GM12878 (cell line): ENCODE results near the gene HIC1. TPM values are rescaled to one million over a fixed set of nuclear protein-coding genes. Genes with fewer than 3 reads are reported as not detected.
A peak's percentile ranks its signal among the peaks of the same experiment; 100 is the strongest.

ENCODE experiments used
- CHD1 ChIP-seq: IDR thresholded peaks from 2 replicates; pipeline ENCODE4 v1.6.1; 2012; ENCODE audit warnings: low read depth, low read length, improper control_type of control experiment
- CUX1 ChIP-seq: IDR thresholded peaks from 2 replicates; pipeline ENCODE4 v1.6.1; 2012; ENCODE audit warnings: improper control_type of control experiment, low read depth, low read length; ENCODE audit not compliant: insufficient replicate concordance
- EZH2 ChIP-seq: IDR thresholded peaks from 2 replicates; pipeline ENCODE4 v1.6.1; 2012; ENCODE audit warnings: low read depth, mild to moderate bottlenecking, control low read depth, inconsistent platforms, low read length, borderline replicate concordance; ENCODE audit not compliant: control insufficient read depth
- IKZF1 ChIP-seq: fragments of 450-650 bp; conservative IDR thresholded peaks from 2 replicates; pipeline ENCODE4 v1.6.1; 2017; ENCODE audit warnings: antibody characterized with exemption, mild to moderate bottlenecking
- NR2C1 ChIP-seq: fragments of 450-650 bp; IDR thresholded peaks from 2 replicates; pipeline ENCODE4 v1.6.1; 2017; ENCODE audit warnings: antibody characterized with exemption, mild to moderate bottlenecking, moderate library complexity
- RAD51 ChIP-seq: fragments of 450-650 bp; IDR thresholded peaks from 2 replicates; pipeline ENCODE4 v1.6.1; 2016; ENCODE audit warnings: moderate library complexity, mild to moderate bottlenecking, inconsistent platforms
- SREBF1 ChIP-seq: IDR thresholded peaks from 2 replicates; pipeline ENCODE4 v1.6.1; 2012; ENCODE audit warnings: mild to moderate bottlenecking, low read length
- SREBF2 ChIP-seq: IDR thresholded peaks from 2 replicates; pipeline ENCODE4 v1.6.1; 2012; ENCODE audit warnings: mild to moderate bottlenecking, low read length
- SUPT20H ChIP-seq: IDR thresholded peaks from 2 replicates; pipeline ENCODE4 v1.6.1; 2011; ENCODE audit warnings: low read depth, mild to moderate bottlenecking, low read length, moderate library complexity, borderline replicate concordance; ENCODE audit not compliant: control insufficient read depth
- TCF12 ChIP-seq: IDR thresholded peaks from 2 replicates; pipeline ENCODE4 v1.6.1; 2011; ENCODE audit warnings: low read depth, mild to moderate bottlenecking, low read length
- YBX1 ChIP-seq: fragments of 450-650 bp; IDR thresholded peaks from 2 replicates; pipeline ENCODE4 v1.6.1; 2016; ENCODE audit warnings: antibody characterized with exemption
- ZBTB11 ChIP-seq: fragments of 450-650 bp; formaldehyde crosslinking; IDR thresholded peaks from 2 replicates; pipeline ENCODE4 v1.5.0; 2022; ENCODE audit warnings: mild to moderate bottlenecking, missing genetic modification characterization
- ZBTB33 ChIP-seq: fragments of 450-650 bp; IDR thresholded peaks from 2 replicates; pipeline ENCODE4 v1.6.1; 2017; ENCODE audit warnings: mild to moderate bottlenecking
- ZNF384 ChIP-seq: IDR thresholded peaks from 2 replicates; pipeline ENCODE4 v1.6.1; 2012; ENCODE audit warnings: low read depth, mild to moderate bottlenecking, low read length, improper control_type of control experiment, borderline replicate concordance
- polyA plus RNA-seq, 11 experiments: library from polyadenylated mRNA; depleted of rRNA in 4 of 11; unstranded in 6 of 11; stranded (reverse) in 5 of 11; fragments of >200 nt; fragmentation: Nextera tagmentation in 4 of 11; fragmentation: Illumina TruSeq in 1 of 11; extraction: Ambion mirVana in 4 of 11; extraction: Trizol in 1 of 11; gene quantifications; 1 replicate in 1 of 11; 2 replicates in 10 of 11; pipeline versions ENCODE4 v1.2.1 to v1.2.3, GENCODE V29; 2011 to 2016; ENCODE audit warnings: inconsistent platforms in 2 of 11, missing spikeins in 2 of 11, low read depth in 1 of 11
- total RNA-seq, 4 experiments: library from RNA; depleted of rRNA in 3 of 4; stranded (reverse); fragments of >200 nt in 3 of 4; fragmentation: Illumina TruSeq in 1 of 4; extraction: Trizol in 1 of 4; gene quantifications; 2 replicates each; pipeline versions ENCODE4 v1.2.1 to v1.2.3, GENCODE V29; 2013 to 2021
- TF ChIP-seq, protein P1 (sequence below): fragments of 150-350 bp; IDR thresholded peaks from 2 replicates; pipeline ENCODE4 v1.6.1; 2016; ENCODE audit warnings: low read depth, low read length

The HIC1 gene
- total and polyA plus RNA-seq, 10 of the 15 experiments (the other 5 are each of a cell fraction or from before 2014, with no cell fraction given) = 0.11 to 61.1 (median 4.9) TPM

- TF ChIP-seq ZBTB11 (CRISPR knock-in tag) (no peak), ZBTB33 (no peak), CUX1 (no peak), SREBF2 (no peak), NR2C1 (peak; percentile 2; the same call in 1 of the 2 replicates), TCF12 (peak; percentile 43; the same call in 1 of the 2 replicates), SUPT20H (no peak), ZNF384 (no peak), YBX1 (no peak), EZH2 (no peak), SREBF1 (no peak), IKZF1 (peak; percentile 48; the same call in 1 of the 2 replicates), RAD51 (no peak), CHD1 (no peak)
- TF ChIP-seq, protein P1, sequence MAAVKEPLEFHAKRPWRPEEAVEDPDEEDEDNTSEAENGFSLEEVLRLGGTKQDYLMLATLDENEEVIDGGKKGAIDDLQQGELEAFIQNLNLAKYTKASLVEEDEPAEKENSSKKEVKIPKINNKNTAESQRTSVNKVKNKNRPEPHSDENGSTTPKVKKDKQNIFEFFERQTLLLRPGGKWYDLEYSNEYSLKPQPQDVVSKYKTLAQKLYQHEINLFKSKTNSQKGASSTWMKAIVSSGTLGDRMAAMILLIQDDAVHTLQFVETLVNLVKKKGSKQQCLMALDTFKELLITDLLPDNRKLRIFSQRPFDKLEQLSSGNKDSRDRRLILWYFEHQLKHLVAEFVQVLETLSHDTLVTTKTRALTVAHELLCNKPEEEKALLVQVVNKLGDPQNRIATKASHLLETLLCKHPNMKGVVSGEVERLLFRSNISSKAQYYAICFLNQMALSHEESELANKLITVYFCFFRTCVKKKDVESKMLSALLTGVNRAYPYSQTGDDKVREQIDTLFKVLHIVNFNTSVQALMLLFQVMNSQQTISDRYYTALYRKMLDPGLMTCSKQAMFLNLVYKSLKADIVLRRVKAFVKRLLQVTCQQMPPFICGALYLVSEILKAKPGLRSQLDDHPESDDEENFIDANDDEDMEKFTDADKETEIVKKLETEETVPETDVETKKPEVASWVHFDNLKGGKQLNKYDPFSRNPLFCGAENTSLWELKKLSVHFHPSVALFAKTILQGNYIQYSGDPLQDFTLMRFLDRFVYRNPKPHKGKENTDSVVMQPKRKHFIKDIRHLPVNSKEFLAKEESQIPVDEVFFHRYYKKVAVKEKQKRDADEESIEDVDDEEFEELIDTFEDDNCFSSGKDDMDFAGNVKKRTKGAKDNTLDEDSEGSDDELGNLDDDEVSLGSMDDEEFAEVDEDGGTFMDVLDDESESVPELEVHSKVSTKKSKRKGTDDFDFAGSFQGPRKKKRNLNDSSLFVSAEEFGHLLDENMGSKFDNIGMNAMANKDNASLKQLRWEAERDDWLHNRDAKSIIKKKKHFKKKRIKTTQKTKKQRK = no peak
Measured at GRCh38 chr17:2054512-2055291, at the start of gene HIC1 (continued).
